ENCODE data around the gene PFN2.
"Not testable (repeated sequence)": the region's sequence is repeated elsewhere in the genome, so short reads cannot be mapped to it uniquely, and the experiment has no call there.

Gene PFN2

DNA sequence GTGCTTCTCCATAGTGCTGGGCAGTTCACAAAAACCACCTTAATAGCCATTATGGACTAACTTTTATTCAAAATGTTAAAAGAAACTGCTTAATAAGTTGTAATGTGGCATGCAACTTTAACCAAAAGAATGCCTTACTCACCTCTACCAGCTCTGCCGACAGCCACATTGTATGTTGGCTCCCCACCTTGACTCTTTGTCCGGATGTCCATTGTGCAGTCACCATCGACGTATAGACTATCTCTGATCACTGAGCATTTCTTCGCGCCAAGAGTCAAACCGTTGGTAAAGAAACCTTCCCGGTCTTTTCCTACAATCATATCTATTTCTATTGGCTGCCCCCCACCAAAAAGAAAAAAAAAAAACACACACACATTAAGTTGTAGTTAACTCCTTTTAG, 2.5 kb downstream of the PFN2 start:
- DNase-seq (ENCODE audit: low spot score): peak; percentile 18

DNA sequence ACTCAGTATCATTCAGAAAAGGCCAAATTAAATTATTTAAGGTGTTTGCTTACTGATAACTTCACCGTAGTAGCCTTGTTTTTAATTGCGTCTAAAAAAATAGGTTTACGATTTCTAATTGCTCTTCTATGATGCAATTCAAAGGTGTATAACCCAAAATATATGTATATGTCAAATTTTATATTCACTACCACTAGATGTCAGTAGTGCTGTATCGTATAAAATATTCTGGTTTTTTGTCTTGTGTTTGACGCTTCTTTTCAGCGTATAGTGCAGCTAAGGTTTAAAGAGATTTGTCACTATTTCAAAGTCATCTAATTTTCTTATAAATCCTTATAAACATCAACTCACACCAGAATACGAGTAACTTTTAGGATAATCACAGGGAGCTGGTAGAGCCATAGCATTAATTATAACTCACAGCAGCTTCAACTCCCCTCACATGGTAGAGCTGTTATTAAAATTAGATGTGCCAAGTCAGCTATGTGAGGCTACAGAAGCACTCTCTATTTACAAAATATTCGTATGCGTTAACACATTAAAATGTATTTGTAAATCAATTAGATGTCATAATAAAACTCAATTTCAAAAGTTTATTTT, 3.5 kb downstream of the PFN2 start:
- no peak for DNase-seq (ENCODE audit: low spot score)

DNA sequence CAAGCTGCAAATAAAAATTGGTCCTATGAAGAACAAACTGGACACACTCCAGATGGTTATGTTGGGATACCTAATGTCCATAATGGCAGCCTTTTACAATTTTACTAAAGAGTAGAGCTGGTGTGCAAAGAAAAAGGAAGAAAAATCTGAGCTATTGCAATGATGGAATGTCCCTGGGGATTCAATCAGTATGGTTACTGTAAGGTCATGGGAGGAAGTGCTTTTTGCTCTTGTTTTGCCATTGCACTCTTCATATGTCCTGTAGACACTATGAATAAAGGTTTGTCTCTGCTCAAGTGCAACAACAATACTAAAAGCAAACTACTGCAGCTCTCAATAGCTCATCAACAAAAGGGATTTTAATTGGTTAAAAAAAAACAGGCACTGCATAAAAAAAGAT, 5.4 kb downstream of the PFN2 start:
- no peak for DNase-seq (ENCODE audit: low spot score)

DNA sequence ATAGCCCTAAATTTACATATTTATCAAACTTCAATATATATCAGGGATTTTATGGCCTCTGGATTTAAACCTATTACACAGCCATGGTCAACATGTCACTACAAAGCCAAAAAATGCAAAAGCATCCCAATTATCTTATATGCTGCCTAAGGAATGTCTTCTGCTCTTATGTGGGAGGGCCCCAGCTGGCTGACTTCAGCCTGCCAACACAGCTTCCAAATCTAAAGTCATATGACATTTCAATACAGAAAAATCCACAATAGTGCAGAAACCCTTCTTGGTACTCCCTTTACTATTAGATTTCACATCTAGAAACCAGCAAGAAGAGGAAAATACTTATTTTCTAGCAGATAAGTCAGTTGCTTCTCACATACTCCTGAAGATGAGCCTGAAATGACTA, 6.4 kb downstream of the PFN2 start:
- DNase-seq (ENCODE audit: low spot score): no peak

DNA sequence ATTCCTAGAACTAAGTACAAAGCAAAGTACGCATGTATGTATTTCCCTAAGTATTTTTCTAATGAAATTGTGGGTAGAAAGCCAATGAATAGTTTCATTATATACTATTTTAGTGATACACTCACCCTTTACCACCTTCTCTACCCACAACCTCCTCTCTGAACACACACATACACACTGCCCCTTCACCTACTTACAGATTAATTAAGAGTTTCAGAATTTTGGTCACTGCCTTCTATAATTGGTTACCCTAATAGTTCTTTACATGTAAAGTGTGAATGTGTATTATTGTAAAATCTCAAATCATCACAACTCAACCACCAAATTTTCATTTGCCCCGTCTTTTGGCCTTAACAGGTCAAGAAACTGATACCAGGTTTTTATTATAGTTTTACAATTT, 7.2 kb downstream of the PFN2 start:
- no peak for DNase-seq (ENCODE audit: low spot score)

DNA sequence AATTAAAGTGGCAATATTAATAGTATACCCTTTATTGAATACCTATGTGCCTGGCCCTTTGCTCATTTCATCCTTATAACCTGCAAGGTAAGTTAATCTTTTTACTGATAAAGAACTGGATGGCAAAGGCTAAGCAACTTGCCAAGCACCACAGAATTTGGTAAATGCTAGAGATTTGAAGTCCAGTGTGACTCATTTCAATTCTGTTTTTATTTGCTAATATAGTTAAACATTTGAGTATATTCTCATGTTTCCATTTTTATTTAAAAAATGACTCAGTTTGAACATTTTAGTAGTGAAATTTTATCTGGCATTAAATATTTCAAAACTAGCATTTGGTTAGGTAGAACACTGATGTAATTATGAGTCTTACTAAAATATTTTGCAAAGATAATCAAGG, 11.3 kb downstream of the PFN2 start:
- DNase-seq (ENCODE audit: low spot score): no peak

DNA sequence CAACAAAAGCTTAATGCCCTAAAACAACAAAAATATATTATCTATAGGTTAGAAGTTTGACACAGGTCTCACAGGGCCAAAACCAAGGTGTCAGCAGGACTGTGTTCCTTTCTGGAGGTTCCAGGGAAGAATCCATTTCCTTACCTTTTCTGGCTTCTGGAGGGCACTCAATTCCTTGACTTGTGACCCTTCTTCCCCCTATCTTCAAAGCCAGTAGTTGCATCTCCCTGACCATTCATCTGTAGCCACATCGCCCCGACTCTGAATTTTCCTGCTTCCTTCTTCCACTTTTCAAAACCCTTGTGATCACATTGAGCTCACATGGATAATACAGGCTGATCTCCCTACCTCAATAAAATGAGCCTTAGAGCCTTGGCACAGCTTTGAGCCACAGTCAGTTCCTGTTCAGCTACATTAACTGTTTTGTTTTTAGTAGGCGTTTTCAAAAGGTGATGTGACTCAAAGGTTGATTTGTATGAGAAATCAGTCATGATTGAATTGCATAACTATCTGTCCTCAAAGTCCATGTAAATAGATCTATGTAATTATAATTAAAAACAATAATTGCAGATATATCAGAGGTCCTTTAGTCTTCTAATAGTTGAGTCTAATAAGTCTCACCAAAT, 12.4 kb downstream of the PFN2 start:
- DNase-seq (ENCODE audit: low spot score): no peak

DNA sequence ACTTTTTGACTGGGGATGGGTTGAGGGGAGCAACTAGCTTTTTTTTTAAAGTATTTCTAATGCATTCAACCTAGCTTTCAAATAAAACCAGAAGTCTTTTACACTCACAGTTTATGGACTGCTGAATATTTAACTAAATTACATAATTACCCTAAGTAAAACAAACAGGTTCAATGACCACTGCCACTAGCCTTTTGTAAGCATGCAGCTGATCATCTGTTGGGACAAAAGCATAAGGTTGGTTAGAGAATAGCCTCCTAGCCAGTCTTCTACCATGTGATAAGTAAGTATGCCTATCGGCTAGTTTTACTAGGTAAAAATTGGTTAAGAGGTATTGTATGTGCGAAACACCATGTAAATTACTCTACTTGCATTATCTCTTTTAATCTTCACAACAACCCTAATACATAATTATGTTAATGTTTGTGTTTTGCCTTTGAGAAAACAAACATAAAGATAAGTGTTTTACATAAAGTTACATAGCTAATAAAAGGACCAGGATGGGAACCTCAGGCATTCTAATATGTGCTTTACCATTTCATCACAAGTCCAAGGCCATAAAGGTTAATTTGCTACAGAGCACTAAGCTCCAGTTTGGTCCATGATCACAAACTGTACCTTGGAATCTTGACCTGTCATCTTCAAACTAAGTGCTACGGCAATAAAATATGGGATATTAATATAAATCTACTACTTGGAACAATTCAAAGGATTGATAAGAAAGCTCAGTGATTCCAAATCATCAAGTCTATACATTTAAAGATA, 13.2 kb downstream of the PFN2 start:
- no peak for DNase-seq (ENCODE audit: low spot score)

DNA sequence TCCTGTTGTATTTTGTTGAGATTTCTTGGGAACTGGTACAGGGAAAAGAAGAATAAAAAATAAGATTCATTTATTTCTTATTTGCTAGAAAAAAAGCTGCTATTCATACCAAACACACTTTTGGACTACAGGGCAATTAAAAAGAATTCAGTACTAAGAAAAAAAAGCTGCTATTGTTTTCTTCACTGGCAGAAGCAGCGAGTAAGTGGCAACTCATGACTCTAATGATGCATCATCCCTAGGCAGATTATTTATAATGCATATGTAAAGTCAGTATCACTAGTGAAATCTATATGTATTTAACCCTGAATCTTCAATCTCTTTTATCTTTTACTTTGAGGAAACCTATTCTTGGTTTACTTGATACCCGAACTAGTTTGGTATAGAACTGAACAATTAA, 15.2 kb downstream of the PFN2 start:
- no peak for DNase-seq (ENCODE audit: low spot score)

DNA sequence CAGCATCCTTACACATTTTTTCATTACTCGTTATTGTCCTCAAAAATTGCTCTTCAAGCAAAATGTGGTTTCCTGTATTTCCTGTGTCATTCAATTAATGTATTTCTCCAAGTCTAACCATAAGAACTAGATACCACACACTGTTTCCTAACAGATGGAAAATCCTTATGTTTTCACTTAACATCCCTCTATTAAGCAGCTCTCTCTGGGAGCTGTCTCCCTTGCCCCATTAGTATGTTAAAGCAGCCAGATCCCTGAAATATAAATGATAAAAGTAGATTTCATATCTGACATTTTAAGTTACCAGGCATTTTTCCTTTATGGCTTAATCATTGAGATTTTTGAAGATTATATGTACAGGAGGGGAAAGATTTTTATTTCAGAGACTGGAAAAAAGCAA, 15.9 kb downstream of the PFN2 start:
- DNase-seq (ENCODE audit: low spot score): no peak

DNA sequence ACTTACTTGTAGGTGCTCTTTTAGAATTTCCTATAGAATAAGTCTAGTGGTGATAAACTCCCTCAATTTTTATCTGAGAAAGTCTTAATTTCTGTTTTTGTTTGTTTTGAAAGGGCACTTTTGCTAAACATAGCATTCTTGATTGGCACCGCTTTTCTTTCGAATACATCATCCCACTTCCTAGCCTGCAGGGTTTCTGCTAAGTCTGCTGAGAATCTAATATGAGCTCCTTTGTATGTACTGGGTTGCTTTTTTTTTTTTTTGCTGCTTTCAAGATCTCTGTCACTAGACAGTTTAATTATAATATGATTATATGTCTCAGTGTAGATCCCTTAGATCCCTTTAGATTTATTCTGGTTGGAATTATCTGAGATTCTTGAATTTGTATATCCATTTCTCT, 21.5 kb downstream of the PFN2 start:
- DNase-seq (ENCODE audit: low spot score): no peak

DNA sequence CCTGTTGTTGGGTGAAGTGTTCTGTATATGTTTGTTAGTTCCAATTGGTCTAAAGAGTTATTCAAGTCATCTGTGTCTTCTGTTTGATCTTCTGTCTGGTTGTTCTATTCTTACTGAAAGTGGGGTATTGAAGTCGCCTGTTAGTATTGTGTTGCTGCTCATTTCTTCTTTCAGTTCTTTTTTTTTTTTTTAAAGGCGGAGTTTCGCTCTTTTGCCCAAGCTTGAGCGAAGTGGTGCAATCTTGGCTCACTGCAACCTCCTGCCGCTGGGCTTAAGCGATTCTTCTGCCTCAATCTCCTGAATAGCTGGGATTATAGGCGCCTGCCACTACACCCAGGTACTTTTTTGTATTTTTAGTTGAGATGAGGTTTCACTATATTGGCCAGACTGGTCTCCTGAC, 23.5 kb downstream of the PFN2 start:
- DNase-seq (ENCODE audit: low spot score): no peak

DNA sequence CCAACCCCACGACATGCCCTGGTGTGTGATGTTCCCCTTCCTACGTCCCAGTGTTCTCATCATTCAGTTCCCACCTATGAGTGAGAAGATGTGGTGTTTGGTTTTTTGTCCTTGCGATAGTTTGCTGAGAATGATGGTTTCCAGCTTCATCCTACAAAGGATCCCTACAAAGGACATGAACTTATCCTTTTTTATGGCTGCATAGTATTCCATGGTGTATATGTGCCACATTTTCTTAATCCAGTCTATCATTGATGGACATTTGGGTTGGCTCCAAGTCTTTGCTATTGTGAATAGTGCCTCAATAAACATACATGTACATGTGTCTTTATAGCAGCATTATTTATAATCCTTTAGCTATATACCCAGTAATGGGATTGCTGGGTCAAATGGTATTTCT, 26.7 kb downstream of the PFN2 start:
- DNase-seq (ENCODE audit: low spot score): not testable (repeated sequence)

DNA sequence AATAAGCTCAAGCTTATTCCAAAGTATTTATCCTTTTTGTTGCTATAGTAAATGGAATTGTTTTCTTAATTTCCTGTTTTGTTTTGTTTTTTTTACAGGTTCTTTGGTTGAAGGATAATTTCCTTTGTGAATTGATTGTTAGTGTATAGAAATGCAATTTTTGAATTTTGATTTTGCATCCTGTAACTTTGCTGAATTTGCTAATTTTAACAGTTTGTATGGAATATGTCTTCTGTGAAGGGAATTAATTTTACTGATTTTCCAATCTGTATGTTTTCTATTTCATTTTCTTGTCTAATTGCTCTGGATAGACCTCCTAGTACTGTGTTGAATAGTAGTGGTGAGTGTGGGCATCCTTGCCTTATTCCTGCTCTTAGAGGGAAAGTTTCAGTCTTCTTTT, 28.3 kb downstream of the PFN2 start:
- DNase-seq (ENCODE audit: low spot score): no peak

DNA sequence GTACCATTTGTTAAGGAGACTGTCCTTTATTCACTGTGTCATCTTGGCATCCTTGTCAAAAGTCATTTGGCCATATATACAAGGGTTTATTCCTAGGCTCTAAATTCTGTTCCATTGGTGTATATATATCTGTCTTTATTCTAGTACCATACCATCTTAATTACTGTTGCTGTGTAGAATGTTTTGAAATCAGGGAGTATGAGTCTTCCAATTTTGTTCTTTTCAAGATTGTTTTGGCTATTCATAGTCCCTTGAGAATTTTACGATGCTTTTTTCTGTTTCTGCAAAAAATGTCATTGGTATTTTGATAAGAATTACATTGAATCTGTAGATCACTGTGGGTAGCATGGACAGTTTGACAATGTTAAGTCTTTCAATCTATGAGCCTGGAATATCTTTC, 28.7 kb downstream of the PFN2 start:
- DNase-seq (ENCODE audit: low spot score): no peak

DNA sequence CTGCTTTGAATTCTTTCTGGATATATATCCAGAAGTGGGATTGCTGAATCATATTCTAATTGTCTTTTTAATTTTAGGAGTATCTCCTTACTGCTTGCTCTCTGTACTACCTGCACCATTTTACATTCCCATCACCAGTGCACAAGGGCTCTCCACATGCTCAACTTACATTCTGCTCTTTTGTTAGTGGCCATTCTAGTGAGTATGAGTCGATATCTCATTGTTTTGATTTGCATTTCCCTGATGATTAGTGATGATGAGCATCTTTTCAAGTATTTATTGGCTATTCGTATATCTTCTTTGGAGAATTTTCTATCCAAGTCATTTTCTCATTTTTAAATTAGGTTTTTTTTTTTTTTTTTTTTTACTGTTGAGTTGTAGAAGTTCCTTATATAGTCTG, 29.5 kb downstream of the PFN2 start:
- no peak for DNase-seq (ENCODE audit: low spot score)

DNA sequence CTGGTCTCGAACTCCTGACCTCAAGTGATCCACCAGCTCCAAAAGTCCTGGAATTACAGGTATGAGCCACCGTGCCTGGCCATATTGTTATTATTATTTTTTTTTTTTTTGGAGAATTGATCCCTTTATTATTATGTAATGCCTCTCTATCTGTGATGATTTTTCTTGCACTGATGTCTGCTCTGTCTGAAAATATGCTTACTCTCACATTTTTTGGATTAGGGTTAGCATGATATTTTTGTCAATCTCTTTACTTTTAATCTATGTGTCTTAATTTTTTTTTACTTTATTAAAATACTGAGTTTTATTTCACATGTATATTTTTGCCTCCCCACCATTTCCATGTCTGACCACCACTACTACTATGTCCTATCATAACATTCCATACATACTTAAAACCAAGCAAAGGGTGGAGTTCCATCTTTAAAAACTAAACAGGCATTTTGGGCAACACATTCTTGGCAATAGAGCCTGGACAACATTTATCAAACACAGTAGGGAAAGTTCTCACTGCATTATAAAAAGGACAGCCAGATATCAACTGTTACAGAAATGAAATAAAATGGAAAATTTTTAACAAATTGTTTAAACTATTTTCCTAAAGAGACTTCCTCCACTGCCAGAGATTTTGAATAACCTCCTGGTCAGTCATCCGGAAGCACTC, 32.2 kb downstream of the PFN2 start:
- DNase-seq (ENCODE audit: low spot score): not testable (repeated sequence)

DNA sequence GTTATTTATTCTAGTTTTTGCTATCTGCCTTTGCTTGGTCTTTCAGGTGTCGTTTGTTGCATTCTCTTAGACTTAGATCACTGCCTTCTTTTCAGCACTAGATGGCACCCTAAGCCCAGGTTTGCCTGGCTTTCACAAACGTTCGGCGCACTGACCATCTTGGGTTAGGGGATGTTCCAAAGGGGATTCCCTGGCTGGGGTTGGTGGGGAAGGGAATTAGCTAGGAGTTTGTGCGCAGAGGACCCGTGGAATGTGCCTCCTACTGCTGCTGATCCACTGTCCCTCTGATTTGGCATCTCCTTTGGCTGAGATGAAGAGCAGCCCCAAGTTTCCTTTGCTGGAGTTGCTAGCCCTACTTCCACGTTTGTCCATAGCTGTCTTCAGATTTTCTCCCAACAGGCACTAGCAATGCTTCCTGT, 33.9 kb downstream of the PFN2 start:
- DNase-seq (ENCODE audit: low spot score): peak; percentile 13

DNA sequence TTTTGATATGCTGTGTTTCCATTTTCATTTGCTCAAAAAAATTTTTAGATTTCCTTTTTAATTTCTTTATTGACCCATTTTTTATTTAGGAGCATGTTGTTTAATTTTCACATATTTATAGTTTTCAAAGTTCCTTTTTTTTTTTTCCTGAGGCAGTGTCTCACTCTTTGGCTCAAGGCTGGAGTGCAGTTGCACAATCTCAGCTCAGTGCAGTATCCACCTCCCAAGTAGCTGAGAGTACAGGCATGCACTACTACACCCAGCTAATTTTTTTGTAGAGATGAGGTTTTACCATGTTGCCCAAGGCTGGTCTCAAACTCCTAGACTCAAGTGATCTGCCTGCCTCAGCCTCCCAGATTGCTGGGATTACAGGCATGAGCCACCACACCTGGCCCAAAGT, 36.2 kb downstream of the PFN2 start:
- DNase-seq (ENCODE audit: low spot score): no peak

DNA sequence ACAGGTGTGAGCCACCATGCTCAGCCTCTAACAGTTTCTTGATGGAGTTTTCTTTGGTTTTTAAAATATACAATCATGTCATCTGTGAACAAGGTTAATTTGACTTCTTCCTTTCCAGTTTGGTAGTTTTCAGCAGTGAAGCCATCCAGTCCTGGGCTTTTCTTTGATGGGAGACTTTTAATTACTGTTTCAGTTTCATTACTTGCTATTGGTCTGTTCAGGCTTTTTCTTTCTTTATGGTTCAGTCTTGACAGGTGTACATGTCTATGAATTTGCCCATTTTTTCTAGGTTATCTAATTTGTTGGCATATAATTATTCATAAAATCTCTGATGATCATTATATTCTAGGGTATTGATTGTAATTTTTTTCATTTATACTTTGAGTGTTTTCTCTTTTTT, 36.8 kb downstream of the PFN2 start:
- DNase-seq (ENCODE audit: low spot score): no peak

DNA sequence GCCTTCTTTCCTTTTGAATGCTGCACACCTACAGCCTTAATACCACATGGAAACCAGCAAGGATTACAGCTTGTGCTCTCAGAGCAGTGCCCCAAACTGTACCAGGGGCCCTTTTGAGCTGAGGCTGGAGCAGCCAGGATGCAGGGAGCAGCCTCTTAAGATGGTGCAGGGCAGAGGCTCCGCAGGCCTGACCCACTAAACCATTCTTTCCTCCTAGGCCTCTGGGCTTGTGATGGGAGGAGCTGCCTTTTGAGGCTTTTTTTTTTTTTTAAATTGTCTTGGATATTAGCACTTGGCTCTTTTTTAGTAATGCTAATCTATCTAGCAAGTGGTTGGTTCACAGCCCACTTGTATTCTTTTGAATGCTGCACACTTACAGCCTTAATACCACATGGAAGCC, 37.7 kb downstream of the PFN2 start:
- DNase-seq (ENCODE audit: low spot score): no peak

DNA sequence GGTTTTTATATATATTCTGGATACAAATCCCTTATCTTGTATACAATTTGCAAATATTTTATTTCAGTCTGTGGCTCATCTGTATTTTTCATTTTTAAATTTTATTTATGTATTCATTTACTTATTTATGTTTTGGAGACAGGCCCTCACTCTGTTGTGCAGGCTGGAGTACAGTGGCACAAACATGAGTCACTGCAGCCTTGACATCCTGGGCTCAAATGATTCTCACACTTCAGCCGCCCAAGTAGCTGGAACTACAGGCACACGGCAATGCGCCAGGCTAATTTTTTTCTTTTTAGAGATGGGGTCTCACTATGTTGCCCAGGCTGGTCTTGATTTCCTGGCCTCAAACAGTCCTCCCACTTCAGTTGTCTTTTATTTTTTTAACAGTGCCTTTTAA, 50.6 kb downstream of the PFN2 start:
- no peak for DNase-seq (ENCODE audit: low spot score)

DNA sequence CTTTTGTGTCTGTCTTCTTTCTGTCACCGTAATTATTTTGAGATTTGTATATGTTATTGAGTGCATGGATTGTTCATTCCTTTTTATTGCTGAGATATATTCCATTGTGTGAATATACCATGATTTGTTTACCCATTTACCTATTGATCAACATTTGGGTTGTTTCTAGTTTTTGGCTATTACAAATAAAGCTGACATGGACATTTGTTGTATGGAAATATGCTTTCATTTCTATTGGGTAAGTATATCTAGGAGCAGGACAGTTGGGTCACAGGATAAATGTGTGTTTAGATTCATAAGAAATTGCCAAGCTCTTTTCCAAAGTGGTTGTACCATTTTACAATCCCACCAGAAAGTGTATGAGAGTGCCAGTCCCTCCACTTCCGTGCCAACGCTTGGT, 51.2 kb downstream of the PFN2 start:
- DNase-seq (ENCODE audit: low spot score): no peak
